Glutamatergic neuron (in vitro differentiated cells): Measurements from ENCODE around the gene KPTN. TPM values are rescaled to one million over a fixed set of nuclear protein-coding genes. Genes with fewer than 3 reads are reported as not detected.
A peak's percentile ranks its signal among the peaks of the same experiment; 100 is the strongest.

Experiments
- DNase-seq: peaks from one replicate; pipeline ENCODE4 v3.0.0; 2022
- H3K27ac Mint-ChIP-seq: one replicate; pipeline ENCODE4 v1.8.0; 2020; ENCODE audit warnings: mild to moderate bottlenecking, mixed read lengths, inconsistent platforms; ENCODE audit not compliant: unreplicated experiment
- H3K27me3 Mint-ChIP-seq: one replicate; pipeline ENCODE4 v1.8.0; 2020; ENCODE audit warnings: mild to moderate bottlenecking, moderate library complexity, mixed read lengths, inconsistent platforms; ENCODE audit not compliant: unreplicated experiment
- H3K36me3 Mint-ChIP-seq: one replicate; pipeline ENCODE4 v1.8.0; 2020; ENCODE audit warnings: mild to moderate bottlenecking, mixed read lengths, inconsistent platforms; ENCODE audit not compliant: unreplicated experiment
- H3K4me1 Mint-ChIP-seq: one replicate; pipeline ENCODE4 v1.8.0; 2020; ENCODE audit warnings: mild to moderate bottlenecking, low read depth, mixed read lengths, inconsistent platforms; ENCODE audit not compliant: unreplicated experiment
- H3K4me3 Mint-ChIP-seq: one replicate; pipeline ENCODE4 v1.8.0; 2020; ENCODE audit warnings: mild to moderate bottlenecking, mixed read lengths, inconsistent platforms; ENCODE audit not compliant: unreplicated experiment
- H3K9me3 Mint-ChIP-seq: one replicate; pipeline ENCODE4 v1.8.0; 2020; ENCODE audit warnings: mild to moderate bottlenecking, moderate library complexity, mixed read lengths, inconsistent platforms; ENCODE audit not compliant: unreplicated experiment
- total RNA-seq: library from RNA; stranded (reverse); fragmentation: NEBNext Ultra II Directional; extraction: Animal tissue kit (Norgen Biotek cat#: 25700); gene quantifications from one replicate; pipeline ENCODE4 v1.2.1, GENCODE V29; 2021; ENCODE audit not compliant: unreplicated experiment
- TF ChIP-seq, protein P1 (sequence below): fragments of 200-600 bp; sonication (generic); IDR thresholded peaks from one replicate; pipeline ENCODE4 v1.5.0; 2021; ENCODE audit not compliant: partially characterized antibody, unreplicated experiment

KPTN gene
- total RNA-seq, 1 donor from 2014 or later = 51.2 TPM

DNA sequence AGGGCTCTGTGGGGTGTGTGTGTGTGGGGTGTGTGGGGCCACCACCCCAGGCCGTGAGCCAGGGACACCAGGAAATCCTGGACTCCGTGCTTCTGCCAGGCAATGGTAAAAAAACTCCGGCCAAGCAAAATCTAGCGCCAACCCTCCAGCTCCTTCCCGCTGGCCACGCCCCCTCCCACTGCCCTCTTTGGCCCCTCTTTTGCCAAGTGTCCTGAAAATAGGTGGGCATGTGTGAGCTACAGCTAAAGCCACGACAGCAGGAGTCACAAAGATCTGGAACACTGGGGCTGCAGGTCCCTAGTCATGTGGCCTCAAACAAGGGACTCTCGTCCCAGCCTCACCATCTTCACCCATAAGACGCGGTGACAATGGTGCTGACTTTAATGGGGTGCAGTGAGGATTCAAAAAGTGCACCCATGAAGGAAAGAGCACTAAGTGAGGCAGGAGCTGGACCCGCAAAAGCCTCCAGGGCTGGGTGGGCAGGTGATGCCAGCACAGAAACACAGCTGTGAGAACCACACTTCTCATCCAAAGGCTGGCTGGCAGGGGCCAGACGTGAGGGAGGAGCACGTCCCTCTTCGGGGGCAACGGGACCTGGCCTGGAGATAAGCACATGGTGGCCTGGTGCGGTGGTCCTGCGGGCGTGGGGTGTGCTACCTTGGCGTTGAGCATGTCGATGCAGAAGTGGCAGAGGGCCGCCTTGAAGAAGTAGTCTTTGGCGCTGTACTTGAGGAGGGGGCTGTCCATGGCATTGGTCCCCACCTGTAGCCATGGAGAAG is 7.5 kb upstream of the KPTN start:
- Mint-ChIP-seq H3K27ac (no peak overlapping the region), H3K9me3 (peaks cover 6% of the 10 kb centered on the region), H3K4me1 (peaks cover 31% of the 10 kb centered on the region), H3K36me3 (peaks cover 11% of the 10 kb centered on the region), H3K4me3 (no peak overlapping the region), H3K27me3 (peaks cover 10% of the 10 kb centered on the region)
- TF ChIP-seq, protein P1, sequence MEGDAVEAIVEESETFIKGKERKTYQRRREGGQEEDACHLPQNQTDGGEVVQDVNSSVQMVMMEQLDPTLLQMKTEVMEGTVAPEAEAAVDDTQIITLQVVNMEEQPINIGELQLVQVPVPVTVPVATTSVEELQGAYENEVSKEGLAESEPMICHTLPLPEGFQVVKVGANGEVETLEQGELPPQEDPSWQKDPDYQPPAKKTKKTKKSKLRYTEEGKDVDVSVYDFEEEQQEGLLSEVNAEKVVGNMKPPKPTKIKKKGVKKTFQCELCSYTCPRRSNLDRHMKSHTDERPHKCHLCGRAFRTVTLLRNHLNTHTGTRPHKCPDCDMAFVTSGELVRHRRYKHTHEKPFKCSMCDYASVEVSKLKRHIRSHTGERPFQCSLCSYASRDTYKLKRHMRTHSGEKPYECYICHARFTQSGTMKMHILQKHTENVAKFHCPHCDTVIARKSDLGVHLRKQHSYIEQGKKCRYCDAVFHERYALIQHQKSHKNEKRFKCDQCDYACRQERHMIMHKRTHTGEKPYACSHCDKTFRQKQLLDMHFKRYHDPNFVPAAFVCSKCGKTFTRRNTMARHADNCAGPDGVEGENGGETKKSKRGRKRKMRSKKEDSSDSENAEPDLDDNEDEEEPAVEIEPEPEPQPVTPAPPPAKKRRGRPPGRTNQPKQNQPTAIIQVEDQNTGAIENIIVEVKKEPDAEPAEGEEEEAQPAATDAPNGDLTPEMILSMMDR = no peak
- DNase-seq = no peak

DNA sequence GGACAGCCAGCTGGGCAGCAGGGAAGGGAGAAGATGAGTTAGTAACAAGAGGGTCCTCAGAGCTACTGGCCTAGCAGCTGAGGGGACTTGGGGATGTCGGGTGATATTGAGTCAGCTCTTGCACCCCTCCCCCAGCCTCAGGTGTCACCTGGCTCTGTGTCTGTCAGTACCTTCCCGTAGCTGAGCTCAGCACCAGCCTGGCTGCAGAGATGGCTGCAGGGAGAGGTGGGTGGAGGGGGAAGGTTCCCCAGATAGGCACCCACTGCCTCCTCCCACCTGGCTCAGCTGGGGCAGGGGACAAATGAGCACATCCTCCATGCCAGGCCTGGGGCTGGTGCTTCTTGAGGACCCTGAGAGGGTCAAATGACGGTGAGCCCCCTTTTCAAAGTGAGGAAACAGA is 6.8 kb upstream of the KPTN start:
- H3K4me3 Mint-ChIP-seq = no peak overlapping the region
- H3K4me1 Mint-ChIP-seq = peaks cover 24% of the 10 kb centered on the region
- no peak for DNase-seq
- peaks cover 11% of the 10 kb centered on the region for H3K36me3 Mint-ChIP-seq
- H3K9me3 Mint-ChIP-seq = peaks cover 6% of the 10 kb centered on the region
- TF ChIP-seq, protein P1 = no peak
- no peak overlapping the region for H3K27ac Mint-ChIP-seq
- H3K27me3 Mint-ChIP-seq = peaks cover 10% of the 10 kb centered on the region

DNA sequence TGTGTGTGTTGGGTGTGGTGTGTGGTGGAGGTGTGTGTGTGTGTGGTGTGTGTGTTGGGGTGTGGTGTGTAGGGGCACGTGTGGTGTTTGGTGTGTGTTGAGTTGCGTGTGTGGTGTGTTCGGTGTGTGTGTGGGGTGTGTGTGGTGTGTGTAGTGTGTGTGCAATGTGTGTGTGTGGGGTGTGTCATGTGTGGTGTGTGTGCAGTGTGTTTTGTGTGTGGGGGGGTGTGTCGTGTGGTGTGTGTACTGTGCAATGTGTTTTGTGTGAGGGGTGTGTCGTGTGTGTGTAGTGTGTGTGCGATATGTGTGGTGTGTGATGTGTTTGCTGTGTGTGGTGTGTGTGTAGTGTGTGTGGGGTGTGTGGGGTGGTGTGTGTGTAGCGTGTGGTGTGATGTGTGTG is 6.0 kb upstream of the KPTN start:
- Mint-ChIP-seq H3K27ac (peak overlapping the region; percentile 13), H3K4me3 (peak overlapping the region; percentile 21), H3K9me3 (peaks cover 7% of the 10 kb centered on the region), H3K27me3 (peaks cover 5% of the 10 kb centered on the region), H3K36me3 (peaks cover 11% of the 10 kb centered on the region), H3K4me1 (peaks cover 17% of the 10 kb centered on the region)
- TF ChIP-seq, protein P1 = no peak
- DNase-seq = no peak

DNA sequence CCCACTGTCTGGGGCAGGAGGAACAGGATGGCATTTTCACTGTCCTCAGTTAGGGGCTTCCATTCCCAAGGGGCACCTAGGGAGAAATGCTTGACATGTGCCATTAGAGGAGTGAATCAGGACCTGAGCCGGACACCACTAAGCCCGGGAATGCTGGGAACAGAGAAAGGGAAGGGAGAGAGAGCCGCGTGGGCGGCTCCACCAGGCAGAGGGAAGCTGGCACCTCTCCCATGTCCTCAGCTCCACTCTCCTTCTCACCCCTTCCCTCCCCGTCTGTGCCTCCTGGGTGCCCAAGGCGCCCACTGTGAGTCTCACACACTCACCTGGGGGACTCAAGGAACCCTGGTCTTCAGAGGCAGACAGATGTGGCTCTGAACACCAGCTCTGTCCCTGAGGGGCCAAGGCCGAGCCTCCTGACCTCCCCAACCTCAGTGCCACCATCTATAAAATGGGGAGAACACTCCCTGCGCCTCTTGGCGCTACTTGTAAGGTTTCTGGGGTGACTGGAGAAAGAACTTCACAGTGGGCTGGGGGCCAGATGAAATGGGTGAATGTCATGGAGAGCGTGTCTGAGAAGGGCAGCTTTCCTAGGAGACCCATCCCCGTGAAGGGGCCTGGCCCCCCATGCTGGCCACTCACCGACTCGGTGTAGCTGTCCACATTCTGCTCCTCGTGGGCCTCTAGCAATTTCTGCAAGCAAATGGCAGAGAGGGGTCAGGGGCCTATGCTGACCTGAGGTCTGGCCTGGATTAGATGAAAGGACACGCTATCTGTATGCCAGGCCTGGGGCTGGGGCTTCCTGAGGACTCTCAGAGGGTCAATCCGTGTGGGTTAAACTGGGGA is 5.3 kb upstream of the KPTN start:
- H3K27me3 Mint-ChIP-seq = peaks cover 3% of the 10 kb centered on the region
- H3K36me3 Mint-ChIP-seq = peaks cover 11% of the 10 kb centered on the region
- no peak overlapping the region for H3K4me3 Mint-ChIP-seq
- no peak for DNase-seq
- peak overlapping the region; percentile 13 for H3K27ac Mint-ChIP-seq
- peaks cover 8% of the 10 kb centered on the region for H3K9me3 Mint-ChIP-seq
- TF ChIP-seq, protein P1 = no peak
- H3K4me1 Mint-ChIP-seq = peaks cover 17% of the 10 kb centered on the region
